Activated CD8-positive, alpha-beta memory T cell treated with anti-CD3 and anti-CD28 coated beads for 4 hours (primary cell): ENCODE data around the gene EFHC2.

Experiments used
- DNase-seq, 2 donors: peaks; one replicate each; pipeline ENCODE4 v3.0.0-alpha.2; 2020; ENCODE audit warnings: low read depth in 2 of 2

The EFHC2 gene

DNA sequence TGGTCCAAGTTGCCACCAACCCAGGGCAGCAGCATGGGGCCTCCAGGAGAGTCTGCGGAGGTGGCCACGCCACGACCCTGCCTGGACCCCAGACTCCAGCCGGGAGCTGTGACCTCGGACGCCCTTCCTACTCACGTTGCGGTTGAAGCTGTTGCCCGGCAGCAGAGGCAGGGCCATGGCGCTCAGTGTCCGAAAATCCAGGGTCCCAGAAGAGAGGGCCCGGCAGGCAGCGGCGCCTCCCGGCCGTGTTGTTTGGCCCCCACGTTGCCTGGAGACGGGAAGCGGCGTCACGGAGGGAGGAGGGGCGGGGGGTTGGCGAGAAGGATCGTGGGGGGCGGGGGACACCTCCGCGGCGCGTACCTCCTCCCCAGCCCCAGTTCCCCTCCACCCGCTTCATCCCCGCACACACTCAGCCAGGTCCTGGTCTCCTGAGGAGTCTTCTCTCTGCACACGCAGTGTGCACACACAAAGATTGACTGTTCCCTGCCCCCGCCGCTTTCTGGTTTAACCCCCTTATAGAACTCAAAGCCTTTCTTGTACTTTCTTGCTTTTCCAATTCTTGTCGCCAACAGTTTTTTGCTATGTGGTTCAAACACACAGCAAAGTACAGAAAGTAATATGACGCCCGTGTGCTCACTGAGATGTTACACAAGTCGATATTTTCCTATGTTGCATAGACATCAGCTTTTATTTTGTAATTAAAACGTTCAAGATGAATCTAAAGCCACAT, at the start of gene EFHC2:
Gene EFHC2, minus strand, starts transcription at position 261 of the 730 bp plus-strand sequence. Its CDS starts 84 bp downstream, at position 177.
- peak; percentile 6 to 14 for DNase-seq

DNA sequence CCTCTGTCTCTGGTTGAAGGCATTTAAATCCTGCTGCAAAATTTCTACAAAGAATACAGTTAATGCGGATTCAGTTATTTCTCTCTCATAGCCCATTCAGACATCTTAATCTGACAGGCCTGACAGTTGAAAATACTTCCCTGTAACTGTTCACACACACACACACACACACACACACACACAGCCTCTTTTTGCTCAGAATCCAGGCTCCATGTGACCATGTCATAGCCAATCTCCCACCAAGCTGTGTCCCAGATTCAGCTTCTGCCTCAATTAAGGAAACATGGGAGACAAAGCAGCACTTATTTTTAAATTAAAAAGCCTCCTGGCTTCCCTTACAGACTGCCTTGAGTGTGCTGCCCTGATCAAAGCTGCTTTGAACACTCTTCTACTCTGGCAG, 49.3 kb upstream of the EFHC2 start:
- no peak for DNase-seq

DNA sequence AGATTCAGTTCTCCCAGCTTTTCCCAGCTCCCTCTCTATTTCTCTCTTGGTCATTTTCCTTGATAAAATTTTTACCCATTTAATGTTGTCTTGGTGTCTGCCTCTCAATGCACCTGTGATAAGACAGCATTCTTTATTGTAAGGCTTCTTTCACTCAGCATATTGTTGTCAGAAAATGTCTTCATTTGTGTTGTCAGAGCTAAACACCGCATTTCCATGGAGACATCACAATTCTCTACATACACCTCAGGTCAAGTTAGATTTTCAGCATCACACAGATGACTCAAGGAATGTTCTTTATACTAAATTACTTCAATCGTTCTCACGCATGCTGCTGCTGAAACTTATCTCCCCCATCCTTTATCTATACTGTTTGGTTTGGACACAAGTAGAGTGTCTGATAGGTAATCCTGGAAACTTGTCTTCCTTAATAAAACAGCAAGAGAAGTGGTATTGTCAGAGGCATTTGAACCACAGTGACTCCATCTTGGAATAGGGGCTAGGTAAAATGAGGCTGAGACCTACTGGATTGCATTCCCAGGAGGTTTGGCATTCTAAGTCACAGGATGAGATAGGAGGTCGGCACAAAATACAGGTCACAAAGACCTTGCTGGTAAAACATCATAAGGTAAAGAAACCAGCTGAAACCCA, 41.3 kb upstream of the EFHC2 start:
- no peak for DNase-seq

GRCh38 chrX:44382871-44383270, 39.4 kb upstream of the EFHC2 start:
- no peak for DNase-seq

DNA sequence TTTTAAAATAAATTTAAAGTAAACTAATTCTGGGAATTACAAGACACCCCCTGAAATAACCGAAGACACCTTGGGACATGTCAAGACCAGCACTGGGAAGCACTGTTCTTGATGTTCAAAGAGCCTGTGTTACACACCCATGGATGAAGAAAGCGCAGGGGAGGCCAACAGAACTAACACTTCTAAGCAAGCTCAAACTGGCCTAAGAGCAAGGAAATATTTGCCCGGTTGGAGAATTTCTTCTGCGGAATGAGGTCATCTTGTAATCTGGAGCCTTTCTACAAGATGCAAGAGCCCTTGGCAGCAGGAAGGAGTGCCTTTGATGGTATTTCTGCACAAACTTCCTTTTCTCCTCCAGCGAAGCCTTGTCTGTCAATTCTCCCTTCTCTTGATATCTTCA, 9.3 kb upstream of the EFHC2 start:
- no peak for DNase-seq

- DNase-seq, result no peak
Measured at GRCh38 chrX:44349561-44349960, 6.1 kb upstream of the EFHC2 start.

DNA sequence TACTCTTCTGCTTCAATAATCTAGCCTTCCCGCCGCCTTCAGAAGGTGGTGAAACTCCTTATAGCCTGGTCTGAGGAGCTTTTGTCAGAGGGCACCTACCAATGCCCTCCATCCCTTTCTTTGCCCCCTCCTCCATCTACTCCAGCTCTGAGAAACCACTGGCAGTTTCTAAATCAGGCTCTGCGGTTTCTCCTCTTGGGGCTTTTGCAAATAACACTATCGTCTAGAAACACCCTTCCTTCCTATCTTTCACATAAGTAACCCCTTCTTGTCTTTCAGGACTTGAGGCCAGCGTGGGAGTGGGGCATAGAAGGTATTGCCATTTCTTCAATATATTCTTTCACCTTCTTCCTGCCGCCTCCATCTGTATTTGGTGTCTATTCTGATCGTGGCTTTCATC, 1.2 kb upstream of the EFHC2 start:
- DNase-seq, result no peak

- peak; percentile 5 to 11 for DNase-seq
Measured at GRCh38 chrX:44344194-44344593, 722 bp upstream of the EFHC2 start.

DNA sequence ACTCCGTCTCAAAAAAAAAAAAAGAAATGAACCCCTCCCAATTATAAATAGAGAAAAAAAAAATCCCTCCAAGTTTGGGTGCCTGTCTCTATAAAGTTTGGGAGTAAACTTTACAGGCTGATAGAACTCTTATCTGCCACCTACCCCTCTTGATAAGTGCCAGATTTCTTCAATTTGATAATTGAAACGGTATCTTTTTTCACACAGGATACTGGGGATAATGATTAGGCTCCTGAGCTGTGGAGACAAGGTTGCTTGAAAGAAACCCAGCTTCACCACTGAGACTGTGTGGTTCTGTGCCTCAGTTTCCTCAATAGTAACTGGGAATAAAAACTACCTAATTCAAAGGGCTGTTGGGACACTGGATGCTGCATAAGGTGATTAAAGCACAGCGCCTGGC, 606 bp downstream of the EFHC2 start:
- DNase-seq, result no peak

GRCh38 chrX:44338361-44338760, 5.1 kb downstream of the EFHC2 start:
- no peak for DNase-seq

DNA sequence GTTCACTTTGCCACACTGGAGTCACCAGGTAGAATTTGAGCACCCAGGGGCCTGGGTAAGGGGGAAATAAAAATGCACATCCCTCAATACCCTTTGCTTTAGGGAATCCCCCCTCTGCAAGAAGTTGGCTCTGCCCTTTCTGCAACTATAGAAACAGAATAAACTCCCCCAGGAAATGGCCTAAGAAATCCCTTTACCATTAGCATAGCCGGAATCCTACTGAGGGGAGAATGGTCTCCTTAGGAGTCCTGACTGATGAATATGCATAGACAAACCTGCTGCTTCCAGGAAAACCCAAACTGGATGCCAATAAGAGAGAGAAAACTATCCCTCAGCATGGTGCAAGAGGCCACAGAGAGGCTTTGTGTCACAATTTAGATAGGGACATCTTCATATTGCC, 11.0 kb downstream of the EFHC2 start:
- DNase-seq, result no peak

- no peak for DNase-seq
Measured at GRCh38 chrX:44330227-44330626, 13.2 kb downstream of the EFHC2 start.

- DNase-seq, result no peak
Measured at GRCh38 chrX:44319550-44319949, 23.9 kb downstream of the EFHC2 start.

- no peak for DNase-seq
Measured at GRCh38 chrX:44317181-44317580, 26.3 kb downstream of the EFHC2 start.

- DNase-seq, result no peak
Measured at GRCh38 chrX:44314808-44315207, 28.7 kb downstream of the EFHC2 start.

- no peak for DNase-seq
Measured at GRCh38 chrX:44314259-44314734, 29.2 kb downstream of the EFHC2 start.

DNA sequence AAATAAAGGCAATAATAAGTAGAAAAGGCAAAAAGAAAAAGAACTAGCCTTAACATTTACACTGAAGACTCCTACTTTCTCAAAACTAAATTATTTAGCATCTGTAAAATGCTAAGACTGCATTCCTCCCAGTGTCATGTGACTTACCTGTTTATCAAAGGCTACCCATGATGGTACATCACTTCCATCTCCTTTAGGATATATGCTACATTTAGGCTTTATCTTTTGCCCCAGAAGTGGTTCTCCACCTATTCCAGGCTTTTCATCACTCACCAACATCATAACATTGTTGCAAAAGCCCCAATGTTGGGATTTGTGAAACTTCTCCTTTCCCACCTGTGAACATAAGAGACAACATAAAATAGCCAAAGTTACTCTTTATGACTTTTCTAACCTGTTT, 31.1 kb downstream of the EFHC2 start:
- no peak for DNase-seq

DNA sequence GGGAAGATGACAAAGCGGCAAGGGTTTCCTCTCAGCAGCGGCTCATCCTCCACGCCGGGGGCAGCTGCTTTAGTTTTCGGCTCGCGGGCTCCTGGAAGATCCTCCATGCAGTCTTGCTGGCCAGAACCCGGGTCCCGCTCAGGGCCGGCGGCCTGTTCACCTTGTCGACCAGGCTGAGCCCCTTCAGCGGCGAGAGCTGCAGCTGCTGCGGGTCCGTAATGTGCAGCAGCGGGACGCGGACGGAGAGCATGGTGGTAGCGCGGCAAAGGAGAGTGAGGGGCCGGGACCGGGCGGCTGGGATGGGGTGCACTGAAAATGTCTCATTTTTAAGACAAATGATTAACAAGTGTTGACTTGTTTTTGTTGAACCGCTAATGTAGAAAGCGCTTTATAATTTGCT, 33.2 kb downstream of the EFHC2 start:
- DNase-seq, result no peak

DNA sequence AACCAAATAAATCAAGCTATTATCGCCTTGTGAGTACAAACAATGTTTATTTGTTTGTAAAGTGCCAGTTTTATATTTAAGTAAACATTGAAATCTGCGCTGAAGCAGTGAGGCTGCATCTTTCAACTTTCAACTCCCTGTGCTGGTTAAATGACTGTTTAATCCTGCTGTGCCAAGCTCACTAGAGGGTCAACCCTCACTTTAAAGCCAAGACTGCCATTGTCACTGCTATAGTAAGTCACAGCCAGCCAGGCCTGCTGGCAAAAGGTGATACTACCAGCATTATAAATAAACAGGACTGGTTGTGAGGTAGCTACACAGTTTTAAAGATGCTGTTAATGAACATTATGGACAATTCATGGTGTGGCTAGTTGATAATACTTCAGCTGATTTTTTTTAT, 34.6 kb downstream of the EFHC2 start:
- no peak for DNase-seq

GRCh38 chrX:44306356-44306755, 37.1 kb downstream of the EFHC2 start:
- no peak for DNase-seq

DNA sequence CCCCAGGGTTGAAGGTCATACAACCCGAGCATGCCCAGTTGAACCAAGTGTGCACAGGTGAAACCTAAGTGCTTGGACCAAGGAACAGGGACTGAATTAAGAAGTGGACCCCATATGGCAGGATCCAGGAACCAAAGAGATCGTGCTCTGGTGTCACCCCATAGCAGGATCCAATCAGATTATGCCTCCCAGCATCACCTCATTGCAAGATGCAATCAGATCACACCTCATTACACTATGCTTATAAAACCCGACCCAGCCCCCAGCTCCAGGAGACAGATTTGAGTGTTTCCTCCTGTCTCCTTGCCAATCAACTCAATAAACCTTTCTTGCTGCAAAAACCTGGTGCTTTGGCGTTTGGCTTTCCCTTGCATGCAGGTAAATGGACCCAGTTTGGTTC, 37.6 kb downstream of the EFHC2 start:
- no peak for DNase-seq

GRCh38 chrX:44303119-44303518, 40.4 kb downstream of the EFHC2 start:
- no peak for DNase-seq

DNA sequence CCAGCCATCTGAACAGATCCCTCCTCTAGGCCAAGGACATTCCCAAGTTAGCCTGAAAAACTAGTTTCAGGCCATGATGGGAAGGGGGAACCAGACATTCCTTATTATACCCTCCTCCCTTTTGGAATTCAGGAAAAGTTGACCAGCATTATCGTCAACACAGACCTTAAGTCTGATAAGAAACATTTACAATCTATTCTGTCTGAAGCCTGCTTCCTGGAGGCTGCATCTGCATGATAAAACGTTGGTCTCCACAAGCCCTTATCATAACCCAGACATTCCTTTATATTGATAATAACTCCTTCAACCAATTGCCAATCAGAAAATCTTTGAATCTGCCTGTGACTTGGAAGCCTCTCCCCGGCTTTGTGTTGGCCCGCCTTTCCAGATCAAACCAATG, 44.3 kb downstream of the EFHC2 start:
- no peak for DNase-seq
